Stimulated activated CD4-positive, alpha-beta T cell treated with anti-CD3 and anti-CD28 coated beads, Interleukin-1b, Interleukin-23, amount 100 ng/mL, for 4 hours (primary cell): ENCODE measurements around the gene STARD3NL.
"Not testable (repeated sequence)": the region's sequence is repeated elsewhere in the genome, so short reads cannot be mapped to it uniquely, and the experiment has no call there.

Source experiments
- DNase-seq, 2 donors: peaks; one replicate each; pipeline ENCODE4 v3.0.0-alpha.2; 2020; ENCODE audit warnings: low read depth in 2 of 2

Gene STARD3NL

GRCh38 chr7:38264602-38265001 is 86.6 kb downstream of the STARD3NL start:
- not testable (repeated sequence) for DNase-seq

GRCh38 chr7:38265958-38266357 is 87.9 kb downstream of the STARD3NL start:
- not testable (repeated sequence) for DNase-seq

- DNase-seq, result not testable (repeated sequence)
Measured at GRCh38 chr7:38269704-38270346, 91.8 kb downstream of the STARD3NL start.

- not testable (repeated sequence) for DNase-seq
Measured at GRCh38 chr7:38270405-38270804, 92.4 kb downstream of the STARD3NL start.

- no peak for DNase-seq
Measured at GRCh38 chr7:38273286-38273995, 95.4 kb downstream of the STARD3NL start, which contains the start of gene TARP. Gene TARP, minus strand, starts transcription at chr7:38273636.

DNA sequence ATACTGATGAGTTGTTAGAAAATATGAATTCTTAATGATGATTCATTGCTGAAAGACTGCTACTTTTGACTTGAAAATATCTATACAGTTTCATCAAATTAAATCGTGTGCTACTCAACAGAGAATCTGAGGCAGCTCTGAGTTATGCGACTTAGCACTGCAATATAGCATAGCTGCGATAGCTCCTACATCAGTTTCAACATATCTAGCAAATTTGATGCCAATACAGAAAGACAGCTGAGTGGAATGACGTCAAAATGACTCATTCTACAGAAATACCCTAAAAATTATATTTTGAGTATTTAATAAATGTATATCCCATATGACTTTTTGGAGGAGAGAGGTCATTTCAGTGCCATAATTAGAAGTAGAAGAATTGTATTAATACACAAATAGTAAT is 96.4 kb downstream of the STARD3NL start:
- DNase-seq, result no peak

GRCh38 chr7:38274927-38275620 is 97.0 kb downstream of the STARD3NL start:
- DNase-seq, result no peak

DNA sequence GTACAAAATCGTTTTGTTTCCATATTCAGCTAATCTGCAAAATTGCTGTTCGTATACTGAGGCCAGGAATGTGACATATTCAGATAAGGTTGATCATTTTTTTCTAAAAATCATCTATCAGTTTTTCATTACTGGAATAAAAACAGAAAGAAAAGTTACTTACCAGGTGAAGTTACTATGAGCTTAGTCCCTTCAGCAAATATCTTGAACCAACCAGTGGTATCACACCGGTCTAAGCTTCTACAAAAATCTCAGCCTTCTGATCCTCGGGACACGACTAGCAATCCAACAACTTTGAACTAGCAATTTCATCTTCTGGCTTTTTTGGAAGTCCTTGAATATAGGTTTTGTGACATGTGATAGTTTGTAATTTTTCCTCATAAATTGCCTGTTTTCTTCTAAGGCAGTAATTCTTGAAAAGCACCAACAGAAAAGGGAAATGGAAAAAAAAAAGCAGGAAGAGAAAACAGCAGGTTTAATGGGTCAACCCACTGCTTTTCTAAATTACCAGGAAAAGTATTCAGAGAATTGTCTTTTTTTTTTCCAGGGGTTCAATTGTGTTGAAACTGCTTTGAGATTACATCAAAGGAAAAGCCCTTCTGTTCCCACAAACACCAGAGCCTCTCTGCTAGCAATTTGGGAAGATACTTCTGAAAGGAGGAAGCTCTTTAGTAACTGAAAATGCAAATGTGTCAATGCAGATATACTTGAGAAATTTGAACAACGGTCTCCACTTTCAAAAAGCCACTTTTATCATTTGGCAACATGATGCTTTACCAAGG is 98.2 kb downstream of the STARD3NL start:
- no peak for DNase-seq

GRCh38 chr7:38280000-38280399 is 102.0 kb downstream of the STARD3NL start:
- no peak for DNase-seq
